ENCODE data around the gene MAGEH1. TPM values are rescaled to one million over a fixed set of nuclear protein-coding genes. Genes with fewer than 3 reads are reported as not detected.
"Not testable (repeated sequence)": the region's sequence is repeated elsewhere in the genome, so short reads cannot be mapped to it uniquely, and the experiment has no call there.

The MAGEH1 gene
- total and polyA plus RNA-seq, 4 donors: 29.9 to 51.3 (median 34.8) TPM

- ATAC-seq (ENCODE audit: low FRiP score); H3K27me3 ChIP-seq (ENCODE audit: control insufficient read depth in 1 of 2, insufficient read depth in 2 of 2, low read length in 1 of 2); H3K36me3 ChIP-seq (ENCODE audit: control insufficient read depth in 1 of 2, insufficient read depth in 2 of 2, low read length in 1 of 2); H3K27ac ChIP-seq (ENCODE audit: low read depth in 1 of 2, low read length in 2 of 2); H3K4me3 ChIP-seq (ENCODE audit: low read length in 2 of 2); DNase-seq; H3K4me1 ChIP-seq (ENCODE audit: control insufficient read depth in 1 of 2, insufficient read depth in 2 of 2, low read length in 2 of 2); H3K9me3 ChIP-seq (ENCODE audit: control insufficient read depth, low read length): not testable (repeated sequence)
- intact Hi-C loops (cut with DNase I): loop anchor here (10.0 kb wide), 3 partner anchors 255 to 1105 kb away; partner anchors contain the start of genes RRAGB (in 2 of the 2) and WNK3 (in 1 of the 2)
- no CpG with 5 or more reads among the region's 5 CpGs for WGBS, 2 donors
These were observed 7.5 kb downstream of the MAGEH1 start for GRCh38 chrX:55459426-55459825.

GRCh38 chrX:55459926-55460325 is 8.0 kb downstream of the MAGEH1 start:
- H3K4me3 ChIP-seq (ENCODE audit: low read length in 2 of 2); DNase-seq; H3K27ac ChIP-seq (ENCODE audit: low read depth in 1 of 2, low read length in 2 of 2); H3K36me3 ChIP-seq (ENCODE audit: control insufficient read depth in 1 of 2, insufficient read depth in 2 of 2, low read length in 1 of 2); H3K4me1 ChIP-seq (ENCODE audit: control insufficient read depth in 1 of 2, insufficient read depth in 2 of 2, low read length in 2 of 2); ATAC-seq (ENCODE audit: low FRiP score); H3K27me3 ChIP-seq (ENCODE audit: control insufficient read depth in 1 of 2, insufficient read depth in 2 of 2, low read length in 1 of 2); H3K9me3 ChIP-seq (ENCODE audit: control insufficient read depth, low read length): not testable (repeated sequence)
- no CpG with 5 or more reads among the region's 4 CpGs for WGBS, 2 donors
- intact Hi-C loops (cut with DNase I): loop anchor here (10.0 kb wide), 3 partner anchors 255 to 1105 kb away; partner anchors contain the start of genes RRAGB (in 2 of the 2) and WNK3 (in 1 of the 2)

GRCh38 chrX:55464050-55464449 is 12.1 kb downstream of the MAGEH1 start:
- ATAC-seq (ENCODE audit: low FRiP score); H3K27ac ChIP-seq (ENCODE audit: low read depth in 1 of 2, low read length in 2 of 2); H3K36me3 ChIP-seq (ENCODE audit: control insufficient read depth in 1 of 2, insufficient read depth in 2 of 2, low read length in 1 of 2); H3K4me1 ChIP-seq (ENCODE audit: control insufficient read depth in 1 of 2, insufficient read depth in 2 of 2, low read length in 2 of 2); H3K27me3 ChIP-seq (ENCODE audit: control insufficient read depth in 1 of 2, insufficient read depth in 2 of 2, low read length in 1 of 2); intact Hi-C loops (cut with DNase I); DNase-seq; H3K9me3 ChIP-seq (ENCODE audit: control insufficient read depth, low read length); H3K4me3 ChIP-seq (ENCODE audit: low read length in 2 of 2): not testable (repeated sequence)
- no CpG with 5 or more reads among the region's 5 CpGs for WGBS, 2 donors

GRCh38 chrX:55465108-55465507 is 13.2 kb downstream of the MAGEH1 start:
- H3K4me3 ChIP-seq (ENCODE audit: low read length in 2 of 2); H3K4me1 ChIP-seq (ENCODE audit: control insufficient read depth in 1 of 2, insufficient read depth in 2 of 2, low read length in 2 of 2); H3K9me3 ChIP-seq (ENCODE audit: control insufficient read depth, low read length); ATAC-seq (ENCODE audit: low FRiP score); DNase-seq; H3K27ac ChIP-seq (ENCODE audit: low read depth in 1 of 2, low read length in 2 of 2); H3K36me3 ChIP-seq (ENCODE audit: control insufficient read depth in 1 of 2, insufficient read depth in 2 of 2, low read length in 1 of 2); H3K27me3 ChIP-seq (ENCODE audit: control insufficient read depth in 1 of 2, insufficient read depth in 2 of 2, low read length in 1 of 2); intact Hi-C loops (cut with DNase I): not testable (repeated sequence)
- WGBS, 2 donors: no CpG with 5 or more reads among the region's 5 CpGs

- H3K36me3 ChIP-seq (ENCODE audit: control insufficient read depth in 1 of 2, insufficient read depth in 2 of 2, low read length in 1 of 2); H3K4me3 ChIP-seq (ENCODE audit: low read length in 2 of 2); H3K4me1 ChIP-seq (ENCODE audit: control insufficient read depth in 1 of 2, insufficient read depth in 2 of 2, low read length in 2 of 2); DNase-seq; H3K9me3 ChIP-seq (ENCODE audit: control insufficient read depth, low read length); H3K27ac ChIP-seq (ENCODE audit: low read depth in 1 of 2, low read length in 2 of 2); intact Hi-C loops (cut with DNase I); H3K27me3 ChIP-seq (ENCODE audit: control insufficient read depth in 1 of 2, insufficient read depth in 2 of 2, low read length in 1 of 2); ATAC-seq (ENCODE audit: low FRiP score): not testable (repeated sequence)
- no CpG with 5 or more reads among the region's 5 CpGs for WGBS, 2 donors
These were observed 13.9 kb downstream of the MAGEH1 start for GRCh38 chrX:55465791-55466190.

GRCh38 chrX:55479956-55480355 is 28.0 kb downstream of the MAGEH1 start:
- WGBS, 2 donors: 69 to 82% methylated on average over 4 to 5 of the region's 8 CpGs
- H3K9me3 ChIP-seq (ENCODE audit: control insufficient read depth, low read length); H3K4me3 ChIP-seq (ENCODE audit: low read length in 2 of 2); H3K36me3 ChIP-seq (ENCODE audit: control insufficient read depth in 1 of 2, insufficient read depth in 2 of 2, low read length in 1 of 2); H3K4me1 ChIP-seq (ENCODE audit: control insufficient read depth in 1 of 2, insufficient read depth in 2 of 2, low read length in 2 of 2); H3K27me3 ChIP-seq (ENCODE audit: control insufficient read depth in 1 of 2, insufficient read depth in 2 of 2, low read length in 1 of 2); intact Hi-C loops (cut with DNase I); H3K27ac ChIP-seq (ENCODE audit: low read depth in 1 of 2, low read length in 2 of 2); DNase-seq; ATAC-seq (ENCODE audit: low FRiP score): not testable (repeated sequence)

- H3K9me3 ChIP-seq (ENCODE audit: control insufficient read depth, low read length): no peaks in the 10 kb centered on the region
- no peak overlapping the region for H3K4me3 ChIP-seq (ENCODE audit: low read length in 2 of 2)
- no peak for DNase-seq
- no peak overlapping the region for H3K27ac ChIP-seq (ENCODE audit: low read depth in 1 of 2, low read length in 2 of 2)
- H3K4me1 ChIP-seq (ENCODE audit: control insufficient read depth in 1 of 2, insufficient read depth in 2 of 2, low read length in 2 of 2): no peaks in the 10 kb centered on the region
- H3K36me3 ChIP-seq (ENCODE audit: control insufficient read depth in 1 of 2, insufficient read depth in 2 of 2, low read length in 1 of 2): no peaks in the 10 kb centered on the region
- ATAC-seq (ENCODE audit: low FRiP score): no peak
- intact Hi-C loops (cut with DNase I): no loop called here
- WGBS, 2 donors: 46 to 66% methylated on average over 3 of the region's 3 CpGs
- no peaks in the 10 kb centered on the region for H3K27me3 ChIP-seq (ENCODE audit: control insufficient read depth in 1 of 2, insufficient read depth in 2 of 2, low read length in 1 of 2)
These were observed 28.6 kb downstream of the MAGEH1 start for GRCh38 chrX:55480390-55481062.

GRCh38 chrX:55484948-55485347 is 33.0 kb downstream of the MAGEH1 start:
- H3K27me3 ChIP-seq (ENCODE audit: control insufficient read depth in 1 of 2, insufficient read depth in 2 of 2, low read length in 1 of 2): no peaks in the 10 kb centered on the region
- no peak overlapping the region for H3K4me3 ChIP-seq (ENCODE audit: low read length in 2 of 2)
- no peaks in the 10 kb centered on the region for H3K4me1 ChIP-seq (ENCODE audit: control insufficient read depth in 1 of 2, insufficient read depth in 2 of 2, low read length in 2 of 2)
- DNase-seq: no peak
- intact Hi-C loops (cut with DNase I): no loop called here
- ATAC-seq (ENCODE audit: low FRiP score): no peak
- no peaks in the 10 kb centered on the region for H3K9me3 ChIP-seq (ENCODE audit: control insufficient read depth, low read length)
- H3K27ac ChIP-seq (ENCODE audit: low read depth in 1 of 2, low read length in 2 of 2): no peak overlapping the region
- H3K36me3 ChIP-seq (ENCODE audit: control insufficient read depth in 1 of 2, insufficient read depth in 2 of 2, low read length in 1 of 2): no peaks in the 10 kb centered on the region

- Histone ChIP-seq H3K4me1 (ENCODE audit: control insufficient read depth in 1 of 2, insufficient read depth in 2 of 2, low read length in 2 of 2) (no peaks in the 10 kb centered on the region), H3K9me3 (ENCODE audit: control insufficient read depth, low read length) (no peaks in the 10 kb centered on the region), H3K27me3 (ENCODE audit: control insufficient read depth in 1 of 2, insufficient read depth in 2 of 2, low read length in 1 of 2) (no peaks in the 10 kb centered on the region), H3K4me3 (ENCODE audit: low read length in 2 of 2) (no peak overlapping the region), H3K27ac (ENCODE audit: low read depth in 1 of 2, low read length in 2 of 2) (no peak overlapping the region), H3K36me3 (ENCODE audit: control insufficient read depth in 1 of 2, insufficient read depth in 2 of 2, low read length in 1 of 2) (no peaks in the 10 kb centered on the region)
- DNase-seq: no peak
- no peak for ATAC-seq (ENCODE audit: low FRiP score)
- 37 to 45% methylated on average over 3 of the region's 3 CpGs for WGBS, 2 donors
- intact Hi-C loops (cut with DNase I): no loop called here
These were observed 34.8 kb downstream of the MAGEH1 start for GRCh38 chrX:55486736-55487135.
